ENCODE results near the gene KRT82.

DNA sequence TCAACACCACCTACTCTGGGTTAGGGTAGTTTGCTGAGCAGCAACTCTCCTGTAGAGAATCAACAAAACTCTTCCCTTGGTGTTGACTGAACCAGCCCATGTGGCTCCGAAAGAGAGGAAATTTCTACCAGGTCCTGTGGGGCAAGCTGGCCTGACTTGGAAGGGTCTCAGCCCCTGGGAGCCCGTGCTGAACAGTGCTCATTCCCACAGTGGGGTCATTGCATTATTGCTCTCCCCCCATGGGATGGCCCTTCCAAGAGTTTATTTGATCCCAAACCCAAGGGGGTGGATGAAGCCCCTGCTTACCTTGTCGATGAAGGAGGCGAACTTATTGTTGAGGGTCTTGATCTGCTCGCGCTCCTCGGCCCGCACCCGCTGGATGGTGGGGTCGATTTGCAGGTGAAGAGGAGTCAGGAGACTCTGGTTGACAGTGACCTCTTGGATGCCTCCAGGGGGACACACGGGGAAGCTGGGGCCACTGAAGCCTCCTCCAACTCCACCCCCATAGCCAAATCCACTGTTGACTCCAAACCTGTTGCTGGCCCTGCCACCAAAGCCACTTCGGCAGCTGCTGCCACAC lies 27.5 kb upstream of the KRT82 start:
- TF ChIP-seq CTCF (IDR thresholded peaks at IDR 0.05 in 8 of 11, conservative IDR thresholded peaks at IDR 0.05 in 3 of 11): no peak
- TF ChIP-seq POLR2A (IDR thresholded peaks at IDR 0.05): no peak

Measured in spleen (tissue), 7 donors.